ENCODE data around the gene HSD17B13. TPM values are rescaled to one million over a fixed set of nuclear protein-coding genes. Genes with fewer than 3 reads are reported as not detected.

Gene HSD17B13
- total RNA-seq, 1 experiment from 2014 or later = 0.14 TPM

GRCh38 chr4:87359258-87359657 lies 36.6 kb upstream of the HSD17B13 start:
- intact Hi-C loops (cut with micrococcal nuclease; ENCODE audit: unreplicated experiment) = loop anchor here (5.0 kb wide), 1 partner anchor 108 kb away; no protein-coding TSS in a partner anchor
- Histone ChIP-seq H3K4me3 (ENCODE audit: low read depth, low read length) (no peak overlapping the region), H3K27me3 (replicated peaks; ENCODE audit: control insufficient read depth, insufficient read depth, low read length) (no peaks in the 10 kb centered on the region), H3K4me1 (peaks cover 13% of the 10 kb centered on the region; the same call in 1 of the 2 replicates), H3K9me3 (no peaks in the 10 kb centered on the region), H3K36me3 (ENCODE audit: control insufficient read depth, insufficient read depth, low read length) (peaks cover 2% of the 10 kb centered on the region)
- no peak for TF ChIP-seq CTCF (IDR thresholded peaks at IDR 0.05; ENCODE audit: insufficient read depth in 1 of 2, low read depth in 1 of 2, low read length in 1 of 2, severe bottlenecking in 1 of 2, unreplicated experiment in 1 of 2)
- Mint-ChIP-seq H3K36me3 (ENCODE audit: insufficient read depth, unreplicated experiment) (peaks cover 39% of the 10 kb centered on the region), H3K27me3 (ENCODE audit: insufficient read depth, unreplicated experiment) (no peaks in the 10 kb centered on the region), H3K27ac (ENCODE audit: unreplicated experiment) (no peak overlapping the region), H3K9me3 (ENCODE audit: unreplicated experiment) (no peaks in the 10 kb centered on the region), H3K4me3 (ENCODE audit: unreplicated experiment) (no peak overlapping the region), H3K4me1 (ENCODE audit: low read depth, unreplicated experiment) (no peaks in the 10 kb centered on the region)
- BruUV-seq (replicated peaks) = no TSS peak
- ChIA-PET POLR2A (no interaction called here), CTCF (no interaction called here)
- DNase-seq = no peak

DNA sequence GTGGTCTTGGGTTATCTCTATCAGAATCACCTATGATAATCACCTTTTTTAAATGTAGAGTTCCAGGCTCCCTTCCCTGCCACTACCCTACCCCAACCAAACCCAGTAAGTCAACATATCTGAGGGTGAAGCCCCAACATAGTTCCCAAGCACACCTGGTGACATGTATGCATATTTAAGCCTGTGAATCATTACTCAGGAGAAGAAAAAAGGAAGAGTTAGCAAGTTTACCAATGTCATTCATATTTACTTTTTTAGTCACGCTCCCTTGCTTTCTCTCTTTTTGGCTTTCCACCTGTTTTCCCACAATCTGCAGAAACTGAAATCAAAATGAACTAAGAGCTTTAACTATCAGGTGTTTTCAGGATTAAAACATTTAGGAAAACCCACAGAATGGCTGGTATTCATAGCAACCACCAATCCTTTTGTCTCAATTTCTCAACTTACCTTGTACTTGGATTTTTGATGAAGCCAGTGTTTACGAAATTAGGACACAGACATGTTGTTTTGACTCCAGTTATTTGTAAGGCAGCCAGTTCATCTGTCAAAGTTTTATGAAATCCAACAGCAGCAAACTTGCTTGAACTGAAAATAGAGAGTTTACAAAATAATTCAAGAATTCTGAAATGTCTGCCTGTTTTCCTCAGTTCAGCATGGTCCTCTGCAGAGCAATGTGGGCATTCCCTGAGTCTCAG lies 34.3 kb upstream of the HSD17B13 start:
- peaks cover 13% of the 10 kb centered on the region; the same call in 1 of the 2 replicates for H3K4me1 ChIP-seq
- no TSS peak for BruUV-seq (replicated peaks)
- H3K4me3 ChIP-seq (ENCODE audit: low read depth, low read length) = no peak overlapping the region
- Mint-ChIP-seq H3K27ac (ENCODE audit: unreplicated experiment) (no peak overlapping the region), H3K36me3 (ENCODE audit: insufficient read depth, unreplicated experiment) (peaks cover 33% of the 10 kb centered on the region), H3K4me3 (ENCODE audit: unreplicated experiment) (no peak overlapping the region), H3K4me1 (ENCODE audit: low read depth, unreplicated experiment) (no peaks in the 10 kb centered on the region), H3K9me3 (ENCODE audit: unreplicated experiment) (no peaks in the 10 kb centered on the region), H3K27me3 (ENCODE audit: insufficient read depth, unreplicated experiment) (no peaks in the 10 kb centered on the region)
- ChIA-PET POLR2A (no interaction called here), CTCF (no interaction called here)
- DNase-seq = no peak
- no peaks in the 10 kb centered on the region for H3K9me3 ChIP-seq
- H3K27me3 ChIP-seq (replicated peaks; ENCODE audit: control insufficient read depth, insufficient read depth, low read length) = no peaks in the 10 kb centered on the region
- TF ChIP-seq CTCF (IDR thresholded peaks at IDR 0.05; ENCODE audit: insufficient read depth in 1 of 2, low read depth in 1 of 2, low read length in 1 of 2, severe bottlenecking in 1 of 2, unreplicated experiment in 1 of 2) = no peak
- intact Hi-C loops (cut with micrococcal nuclease; ENCODE audit: unreplicated experiment) = loop anchor here (5.0 kb wide), 1 partner anchor 110 kb away; no protein-coding TSS in a partner anchor
- peaks cover 2% of the 10 kb centered on the region for H3K36me3 ChIP-seq (ENCODE audit: control insufficient read depth, insufficient read depth, low read length)

DNA sequence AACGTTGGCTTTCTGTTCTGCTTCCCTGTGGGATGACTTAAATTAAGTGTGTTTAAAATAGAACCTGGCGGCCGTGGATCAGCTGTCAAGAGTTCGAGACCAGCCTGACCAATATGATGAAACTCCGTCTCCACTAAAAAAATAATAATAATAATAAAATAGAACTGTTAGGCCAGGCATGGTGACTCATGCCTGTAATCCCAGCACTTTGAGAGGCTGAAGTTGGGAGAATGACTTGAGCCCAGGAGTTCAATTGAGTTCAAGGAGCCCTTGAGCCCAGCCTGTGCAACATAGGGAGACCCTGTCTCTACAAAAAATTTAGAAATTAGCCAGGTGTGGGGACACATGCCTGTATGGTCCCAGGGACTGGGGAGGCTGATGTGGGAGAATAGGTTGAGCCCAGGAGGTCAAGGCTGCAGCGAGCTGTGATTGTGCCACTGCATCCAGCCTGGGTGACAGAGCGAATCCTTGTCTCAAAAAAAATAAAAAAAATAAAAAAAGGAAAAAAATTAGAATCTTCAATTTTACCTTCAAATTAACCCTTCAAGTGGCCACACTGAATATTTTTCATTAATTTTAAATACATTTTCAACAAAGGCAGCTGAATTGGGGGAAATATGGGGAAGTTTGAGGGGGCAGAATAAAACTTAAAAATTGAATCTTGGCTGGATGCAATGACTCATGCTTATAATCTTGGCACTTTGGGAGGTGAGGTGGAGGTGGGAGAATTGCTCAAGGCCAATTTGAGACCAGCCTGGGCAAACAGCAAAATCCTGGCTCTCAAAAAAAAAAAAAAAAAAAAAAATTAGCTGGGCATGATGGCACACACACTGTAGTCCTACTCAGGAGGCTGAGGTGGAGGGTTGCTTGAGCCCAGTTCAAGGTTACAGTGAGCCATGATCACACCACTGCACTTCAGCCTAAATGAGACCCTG lies 31.8 kb upstream of the HSD17B13 start:
- H3K4me1 ChIP-seq = peaks cover 9% of the 10 kb centered on the region; the same call in 1 of the 2 replicates
- Mint-ChIP-seq H3K9me3 (ENCODE audit: unreplicated experiment) (no peaks in the 10 kb centered on the region), H3K4me1 (ENCODE audit: low read depth, unreplicated experiment) (no peaks in the 10 kb centered on the region), H3K4me3 (ENCODE audit: unreplicated experiment) (no peak overlapping the region), H3K27me3 (ENCODE audit: insufficient read depth, unreplicated experiment) (no peaks in the 10 kb centered on the region), H3K36me3 (ENCODE audit: insufficient read depth, unreplicated experiment) (peaks cover 28% of the 10 kb centered on the region), H3K27ac (ENCODE audit: unreplicated experiment) (no peak overlapping the region)
- no peaks in the 10 kb centered on the region for H3K9me3 ChIP-seq
- no TSS peak for BruUV-seq (replicated peaks)
- ChIA-PET POLR2A (no interaction called here), CTCF (no interaction called here)
- H3K27me3 ChIP-seq (replicated peaks; ENCODE audit: control insufficient read depth, insufficient read depth, low read length) = no peaks in the 10 kb centered on the region
- no peak for TF ChIP-seq CTCF (IDR thresholded peaks at IDR 0.05; ENCODE audit: insufficient read depth in 1 of 2, low read depth in 1 of 2, low read length in 1 of 2, severe bottlenecking in 1 of 2, unreplicated experiment in 1 of 2)
- H3K4me3 ChIP-seq (ENCODE audit: low read depth, low read length) = no peak overlapping the region
- DNase-seq = no peak
- peaks cover 2% of the 10 kb centered on the region for H3K36me3 ChIP-seq (ENCODE audit: control insufficient read depth, insufficient read depth, low read length)
- intact Hi-C loops (cut with micrococcal nuclease; ENCODE audit: unreplicated experiment) = loop anchor here (5.0 kb wide), 2 partner anchors 113 to 493 kb away; no protein-coding TSS in a partner anchor
